CD4-positive, alpha-beta T cell treated with Interleukin-6 at 100 ng/mL for 8 hours (primary cell): ENCODE results near the gene C18orf32.
"Not testable (repeated sequence)": the region's sequence is repeated elsewhere in the genome, so short reads cannot be mapped to it uniquely, and the experiment has no call there.

Experiments used
- DNase-seq: peaks from one replicate; pipeline ENCODE4 v3.0.0-alpha.2; 2020; ENCODE audit warnings: mixed read lengths, low spot score

Gene C18orf32

DNA sequence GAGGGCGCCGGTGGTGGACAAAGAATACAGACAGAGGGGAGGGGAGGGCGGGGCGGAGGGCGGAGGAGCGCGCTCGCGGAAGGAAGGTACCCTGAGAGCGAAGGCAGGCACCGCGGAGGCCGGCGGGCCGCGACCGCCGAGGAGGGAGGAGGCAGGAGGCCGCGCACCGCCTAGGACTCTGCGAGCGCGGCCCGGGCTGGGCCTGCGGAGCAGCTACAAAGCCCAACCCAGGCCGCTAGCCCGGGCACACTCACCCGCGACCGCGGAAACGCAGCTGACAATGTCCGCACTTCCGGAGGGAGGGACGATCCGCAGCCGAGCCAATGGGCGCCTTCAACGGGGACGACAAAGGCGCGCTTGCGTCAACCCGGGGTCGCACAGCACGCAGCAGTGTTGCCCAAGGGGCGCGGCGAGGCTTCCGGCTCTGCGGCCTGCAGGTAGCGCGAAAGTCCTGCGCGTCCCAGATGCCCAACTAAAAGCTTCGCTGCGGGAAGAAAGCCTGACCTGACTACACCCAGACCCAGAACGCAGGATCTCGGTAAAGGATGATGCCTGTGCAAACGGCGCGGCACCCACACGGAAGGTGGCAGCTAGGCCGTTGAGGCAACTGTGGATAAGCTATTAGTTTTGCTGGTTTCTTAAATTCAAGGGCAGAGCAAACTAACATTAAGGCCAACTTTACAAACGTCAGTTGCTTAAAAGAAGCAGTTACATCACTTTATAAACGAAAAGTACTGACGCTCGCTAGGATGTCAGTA lies at the start of gene C18orf32:
Gene C18orf32 (minus strand): TSS at position 282 of the 758 bp plus-strand sequence. CDS start 3,486 bp downstream, outside the sequence.
- DNase-seq, result peak; percentile 91

DNA sequence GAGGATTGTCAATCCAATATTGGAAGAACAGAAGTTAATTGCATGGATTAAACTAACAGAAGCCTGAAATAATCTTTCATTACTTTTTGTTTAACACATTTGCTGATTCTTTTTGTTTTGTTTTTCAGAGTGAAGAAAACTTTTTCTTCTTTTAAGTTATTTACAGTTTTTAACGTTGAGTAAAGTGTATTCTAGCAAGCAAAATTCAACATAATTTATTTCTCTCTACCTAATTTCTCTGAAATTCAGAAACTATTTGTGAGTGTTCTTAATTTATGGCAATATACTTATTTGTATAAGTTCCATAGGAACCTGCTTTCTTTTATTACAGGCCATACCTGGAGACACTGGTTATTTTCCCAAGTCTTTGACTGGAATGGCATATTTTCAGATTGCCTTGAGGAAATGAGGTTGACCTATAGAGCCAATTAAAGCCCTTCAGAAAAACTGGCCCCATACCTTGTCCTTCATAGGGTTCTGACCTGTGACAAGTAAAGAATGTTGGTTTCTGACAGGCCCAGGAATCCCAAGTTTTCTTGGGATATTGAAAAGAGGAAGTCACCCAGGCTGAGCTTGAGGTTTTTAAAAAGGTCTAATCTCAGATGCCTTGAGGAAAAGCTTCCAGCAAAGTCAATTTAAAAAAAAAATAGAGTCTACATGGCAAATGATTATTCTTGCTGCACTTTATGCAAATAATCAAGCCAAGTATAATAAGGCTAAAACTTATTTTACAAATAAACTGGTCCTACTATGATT lies 48.0 kb upstream of the C18orf32 start:
- no peak for DNase-seq

DNA sequence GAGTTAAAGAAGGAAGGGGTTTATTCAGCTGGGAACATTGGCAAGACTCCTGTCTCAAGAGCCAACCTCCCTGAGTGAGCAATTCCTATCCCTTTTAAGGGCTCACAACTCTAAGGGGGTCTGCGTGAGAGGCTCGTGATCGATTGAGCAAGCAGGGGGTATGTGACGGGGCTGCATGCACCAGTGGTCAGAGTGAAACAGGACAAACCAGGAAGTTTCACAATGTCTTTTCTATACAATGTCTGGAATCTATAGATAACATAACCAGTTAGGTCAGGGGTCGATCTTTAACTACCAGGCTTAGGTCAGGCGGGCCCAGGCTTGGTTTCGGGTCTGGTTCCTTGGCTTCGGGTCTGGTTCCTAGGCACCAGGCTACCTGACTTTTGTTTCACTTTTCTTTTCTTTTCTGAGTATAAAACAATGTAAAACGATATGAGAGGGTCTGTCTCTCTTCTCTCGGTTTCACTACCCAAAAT lies 44.7 kb upstream of the C18orf32 start:
- no peak for DNase-seq

DNA sequence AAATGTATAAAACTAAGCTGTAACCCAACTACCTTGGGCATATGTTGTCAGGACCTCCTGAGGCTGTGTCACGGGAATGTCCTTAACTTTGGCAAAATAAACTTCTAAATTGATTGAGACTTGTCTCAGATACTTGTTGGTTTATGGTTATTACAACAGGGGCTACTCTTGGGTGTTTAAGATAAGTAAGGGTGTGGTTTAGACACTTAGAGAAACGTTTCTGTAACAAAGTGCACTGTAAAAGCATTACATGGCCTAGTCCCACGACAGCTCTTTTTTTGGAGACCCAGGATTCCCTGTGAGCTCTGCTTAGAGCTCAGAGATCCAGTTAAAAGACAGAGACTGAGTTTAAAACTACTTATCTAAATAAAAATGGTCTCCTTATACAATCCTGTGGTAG lies 42.6 kb upstream of the C18orf32 start:
- no peak for DNase-seq

DNA sequence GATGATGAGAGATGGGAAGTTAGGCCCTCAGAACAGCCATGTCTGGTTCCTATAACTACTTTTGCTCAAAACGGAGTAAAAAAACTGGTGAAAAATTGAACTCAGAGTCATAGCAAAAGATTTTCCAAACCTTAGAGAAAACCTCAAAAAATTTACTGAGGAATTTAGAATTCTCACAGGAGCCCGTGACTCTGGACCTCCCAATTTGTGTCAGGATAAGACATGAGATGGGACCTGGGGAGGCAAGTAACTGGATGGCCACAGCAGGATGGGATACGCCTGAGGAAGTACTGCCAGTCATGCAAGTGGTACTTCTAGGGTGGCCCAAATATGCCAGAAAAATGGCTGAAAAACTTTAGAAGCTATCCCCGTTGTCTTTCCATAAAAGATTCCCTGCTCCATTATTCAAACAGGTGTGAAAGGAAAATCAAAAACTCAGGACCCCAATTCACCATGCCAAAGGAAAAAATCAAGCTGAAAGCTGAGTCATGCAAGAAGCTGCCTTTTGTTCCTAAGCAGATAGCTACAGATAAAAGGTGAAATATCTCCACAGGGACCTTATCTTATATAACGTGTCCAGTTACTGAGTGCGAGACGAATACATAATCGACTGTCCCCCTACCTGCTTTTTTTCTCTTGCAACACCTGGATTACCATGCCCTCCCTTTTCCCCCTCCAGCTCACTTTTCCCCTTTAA lies 40.7 kb upstream of the C18orf32 start:
- no peak for DNase-seq

DNA sequence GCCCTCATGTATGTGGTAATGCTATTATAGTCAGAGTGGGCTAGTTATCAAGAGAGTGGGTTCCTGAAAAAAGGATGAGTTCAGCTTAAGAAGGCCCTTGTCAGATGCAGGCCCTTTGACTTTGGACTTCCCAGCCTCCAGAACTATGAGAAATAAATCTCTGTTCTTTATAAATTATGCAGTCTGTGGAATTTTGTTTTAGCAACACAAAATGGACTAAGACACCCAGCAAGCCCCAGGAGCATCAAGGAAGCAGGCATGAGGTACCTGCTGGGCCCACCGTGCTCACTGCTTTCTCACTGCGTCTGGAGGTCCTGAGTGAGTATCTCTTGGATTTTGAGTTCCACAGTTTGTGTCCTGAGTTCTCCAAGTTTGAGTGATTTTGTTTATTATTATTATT lies 38.9 kb upstream of the C18orf32 start:
- no peak for DNase-seq

DNA sequence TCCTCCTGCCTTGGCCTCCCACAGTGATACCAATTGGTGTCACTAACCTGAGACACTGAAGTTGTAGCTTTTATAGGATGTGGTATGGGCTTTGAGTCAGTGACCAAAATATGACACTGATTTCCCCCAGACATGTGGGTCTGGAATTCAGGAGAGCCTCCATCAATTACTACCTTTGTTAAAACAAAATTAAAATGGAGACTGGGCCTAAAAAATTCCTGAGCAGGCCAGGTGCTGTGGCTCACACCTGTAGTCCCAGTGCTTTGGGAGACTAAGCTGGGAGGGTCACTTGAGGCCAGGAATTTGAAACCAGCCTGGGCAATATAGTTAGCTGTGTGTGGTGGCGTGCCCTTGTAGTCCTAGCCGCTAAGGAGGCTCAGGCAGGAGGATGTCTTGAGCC lies 37.9 kb upstream of the C18orf32 start:
- no peak for DNase-seq

DNA sequence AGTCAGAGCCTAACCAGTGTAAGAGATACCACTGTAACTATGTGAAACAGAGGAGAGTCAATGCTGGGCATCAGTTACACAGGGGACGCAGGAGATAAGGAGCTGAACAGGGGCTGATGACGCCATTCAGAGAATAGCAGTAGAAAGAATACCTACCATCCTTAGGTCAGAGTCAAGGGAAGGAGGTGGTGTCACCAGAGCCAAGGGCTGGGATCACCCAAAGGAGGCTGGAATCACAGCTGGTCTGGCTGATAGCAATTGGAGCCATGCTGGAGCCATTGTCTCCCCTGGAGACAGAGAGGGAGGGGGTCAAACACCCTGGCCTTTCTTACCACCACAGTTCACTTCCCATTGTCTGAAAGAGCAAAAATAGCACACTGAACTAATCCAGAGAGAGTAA lies 37.3 kb upstream of the C18orf32 start:
- DNase-seq, result no peak

DNA sequence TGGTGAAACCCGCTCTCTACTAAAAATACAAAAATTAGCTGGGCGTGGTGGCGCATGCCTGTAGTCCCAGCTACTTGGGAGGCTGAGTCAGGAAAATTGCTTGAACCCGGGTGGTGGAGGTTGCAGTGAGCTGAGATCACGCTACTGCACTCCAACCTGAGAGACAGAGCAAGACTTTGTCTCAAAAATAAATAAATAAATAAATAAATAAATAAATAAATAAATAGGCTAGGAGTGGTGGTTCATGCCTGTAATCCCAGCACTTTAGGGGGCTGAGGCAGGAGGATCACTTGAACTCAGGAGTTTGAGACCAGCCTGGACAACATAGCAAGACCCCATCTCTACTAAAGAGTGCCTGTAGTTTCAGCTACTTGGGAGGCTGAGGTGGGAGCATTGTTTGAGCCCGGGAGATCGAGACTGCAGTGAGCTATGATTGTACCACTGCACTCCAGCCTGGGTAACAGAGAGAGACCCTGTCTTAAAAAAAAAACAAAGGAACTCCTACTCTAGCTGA lies 36.6 kb upstream of the C18orf32 start:
- DNase-seq, result not testable (repeated sequence)

DNA sequence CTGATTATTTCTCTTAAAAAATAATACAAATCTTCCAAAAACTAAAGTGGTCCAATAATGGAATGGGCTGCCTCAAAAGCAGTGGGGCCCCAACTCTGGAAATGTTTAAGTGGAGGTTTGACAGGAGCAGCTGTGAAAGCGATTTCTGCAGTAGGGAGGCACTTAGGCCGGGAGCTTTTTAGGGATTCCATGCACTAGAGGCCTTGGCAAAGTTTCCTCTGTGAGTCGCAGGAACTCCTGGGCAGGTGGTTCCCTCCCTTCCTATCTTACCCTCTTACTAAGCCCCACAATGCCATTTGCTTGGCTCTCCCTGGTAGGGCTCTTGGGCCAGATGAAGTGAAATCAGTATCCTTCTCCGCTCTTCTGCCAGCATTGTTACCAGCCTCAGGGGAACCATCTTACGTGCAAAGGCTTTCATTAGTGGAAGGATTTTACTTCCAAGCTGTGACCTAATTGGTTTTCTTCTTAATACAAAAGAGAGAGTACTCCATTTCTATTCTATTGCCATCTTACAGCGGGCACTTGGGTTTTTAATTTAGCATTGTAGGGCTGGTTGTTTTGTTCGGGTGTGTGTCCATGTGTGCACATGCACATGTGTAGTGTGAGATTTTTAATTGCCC lies 34.3 kb upstream of the C18orf32 start:
- no peak for DNase-seq

DNA sequence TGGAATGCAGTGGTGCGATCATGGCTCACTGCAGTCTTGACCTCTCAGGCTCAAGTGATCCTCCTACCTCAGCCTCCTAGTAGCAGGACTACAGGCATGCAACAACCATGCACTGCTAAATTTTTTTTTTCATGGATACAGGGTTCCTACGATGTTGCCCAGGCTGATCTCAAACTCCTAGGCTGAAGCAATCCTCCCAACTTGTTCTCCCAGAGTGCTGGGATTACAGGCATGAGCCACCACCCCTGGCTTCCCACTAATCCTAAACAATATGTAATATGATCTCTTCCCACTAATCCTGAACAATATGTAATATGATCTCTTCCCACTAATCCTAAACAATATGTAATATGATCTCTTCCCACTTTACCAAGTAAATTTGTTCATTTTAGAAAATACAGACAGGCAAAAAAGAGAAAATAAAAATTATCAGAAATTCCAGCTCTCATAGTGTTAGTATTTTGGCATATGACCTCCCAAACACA lies 33.7 kb upstream of the C18orf32 start:
- no peak for DNase-seq

DNA sequence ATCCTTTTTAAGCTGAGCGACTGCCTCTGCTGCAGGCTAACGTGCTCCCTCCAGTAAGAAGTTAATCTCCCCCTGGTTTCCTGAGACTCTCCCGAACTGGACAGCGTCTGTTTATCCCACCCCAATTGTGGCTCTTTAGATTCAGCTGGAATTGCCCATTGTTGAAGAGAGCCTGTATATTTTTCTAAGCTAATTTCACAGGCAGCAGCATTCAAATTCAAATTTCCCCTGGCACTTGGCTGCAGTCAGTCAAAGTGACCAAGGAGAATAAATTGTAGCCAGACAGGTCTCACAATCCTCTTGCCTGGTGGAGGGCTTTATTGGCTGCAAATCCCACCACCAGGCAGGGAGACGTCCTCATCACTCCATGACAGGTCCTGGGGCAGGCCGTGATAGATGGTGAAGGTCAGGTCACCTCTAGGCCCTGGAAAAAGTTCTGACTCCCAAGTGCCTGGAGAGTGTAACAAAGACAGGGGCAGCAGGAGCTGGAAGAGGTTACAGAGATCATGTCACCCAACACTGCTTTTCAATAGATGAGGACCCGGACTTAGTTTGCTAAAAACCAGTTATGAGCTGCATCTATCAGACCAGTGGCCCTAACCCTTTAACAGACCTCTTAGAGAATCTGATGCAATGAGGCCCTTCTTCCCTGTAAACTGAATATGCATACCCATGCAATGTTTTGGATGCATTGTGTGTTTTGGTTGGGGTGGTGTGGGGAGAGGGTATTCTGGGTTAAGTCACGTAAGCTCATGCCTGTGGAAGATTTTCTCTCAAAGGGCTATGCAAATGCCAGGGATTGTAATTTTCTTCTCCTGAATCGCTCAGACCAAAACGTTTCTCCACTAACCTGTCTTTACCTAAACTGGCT lies 32.3 kb upstream of the C18orf32 start:
- no peak for DNase-seq

DNA sequence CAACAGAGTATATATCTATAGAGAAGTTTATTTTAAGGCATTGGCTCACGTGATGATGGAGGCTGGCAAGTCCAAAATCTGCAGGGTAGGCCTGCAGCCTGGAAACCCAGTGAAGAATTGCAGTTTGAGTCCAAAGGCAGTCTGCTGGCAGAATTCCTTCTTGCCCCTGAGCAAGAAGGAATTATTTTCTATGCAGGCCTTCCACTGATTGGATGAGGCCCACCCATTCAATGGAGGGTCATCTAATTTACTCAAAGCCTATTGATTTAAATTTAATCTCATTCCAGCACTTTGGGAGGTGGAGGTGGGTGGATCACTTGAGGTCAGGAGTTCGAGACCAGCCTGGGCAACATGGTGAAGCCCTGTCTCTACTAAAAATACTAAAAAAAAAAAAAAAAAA lies 30.4 kb upstream of the C18orf32 start:
- no peak for DNase-seq

DNA sequence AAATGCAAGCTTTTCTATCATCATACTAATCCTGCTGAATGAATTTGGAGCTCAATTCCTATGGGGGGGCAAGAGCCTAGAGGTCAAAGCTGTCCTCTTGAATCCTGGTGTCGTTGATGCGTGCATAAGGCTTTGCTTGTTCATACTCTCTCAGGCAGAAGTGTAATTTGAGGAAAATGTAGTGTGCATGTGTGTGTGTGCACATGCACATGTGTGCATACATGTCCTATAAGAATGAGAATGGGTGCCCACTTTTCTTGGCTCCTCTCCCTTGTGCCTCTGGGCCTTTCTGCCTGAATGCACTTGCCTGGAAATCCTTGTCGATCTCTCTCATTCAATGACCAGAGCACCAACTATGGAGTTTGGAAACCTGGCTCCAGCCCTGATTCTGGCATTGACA lies 28.5 kb upstream of the C18orf32 start:
- DNase-seq, result no peak

DNA sequence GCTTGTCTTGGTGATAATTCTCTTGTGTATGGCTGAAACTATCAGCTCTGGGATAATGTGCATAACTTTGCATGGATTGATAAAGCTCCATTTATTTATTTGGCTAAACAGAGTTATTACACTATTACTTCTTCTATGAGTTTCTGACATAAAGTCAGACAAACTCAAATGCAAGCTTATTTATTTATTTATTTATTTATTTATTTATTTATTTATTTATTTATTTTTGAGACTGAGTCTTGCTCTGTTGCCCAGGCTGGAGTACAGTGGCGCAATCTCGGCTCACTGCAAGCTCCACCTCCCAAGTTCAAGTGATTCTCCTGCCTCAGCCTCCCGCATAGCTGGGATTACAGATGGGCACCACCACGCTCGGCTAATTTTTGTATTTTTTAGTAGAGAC lies 28.0 kb upstream of the C18orf32 start:
- not testable (repeated sequence) for DNase-seq

DNA sequence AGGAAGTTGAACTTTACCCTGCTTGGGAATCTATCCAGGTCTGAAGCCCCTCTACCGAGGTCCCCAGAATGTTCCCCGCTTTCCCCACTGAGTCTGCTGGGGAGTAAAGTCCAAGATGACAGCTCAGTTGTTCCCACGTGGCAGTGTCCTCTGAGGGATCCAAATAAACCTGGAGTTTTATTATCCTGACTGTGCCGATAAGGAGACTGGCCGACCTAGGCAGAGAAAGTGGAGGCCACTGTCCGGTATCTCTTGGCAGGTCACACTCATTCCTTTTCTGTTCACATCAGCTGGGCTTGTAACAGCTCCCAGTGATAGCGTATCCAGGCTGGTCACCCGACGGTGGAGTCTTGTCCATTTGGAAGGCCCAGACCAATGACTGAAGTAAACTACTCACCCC lies 27.5 kb upstream of the C18orf32 start:
- DNase-seq, result no peak

DNA sequence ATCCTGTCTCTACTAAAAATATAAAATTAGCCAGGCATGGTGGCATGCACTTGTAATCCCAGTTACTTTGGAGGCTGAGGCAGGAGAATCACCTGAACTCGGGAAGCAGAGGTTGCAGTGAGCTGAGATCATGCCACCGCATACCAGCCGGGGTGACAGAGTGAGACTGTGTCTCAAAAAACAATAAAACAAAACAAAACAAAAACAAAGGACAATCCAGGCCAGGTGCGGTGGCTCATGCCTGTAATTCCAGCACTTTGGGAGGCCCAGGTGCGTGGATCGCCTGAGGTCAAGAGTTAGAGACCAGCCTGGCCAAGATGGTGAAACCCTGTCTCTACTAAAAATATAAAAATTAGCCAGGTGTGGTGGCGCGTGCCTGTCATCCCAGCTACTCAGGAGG lies 25.8 kb upstream of the C18orf32 start:
- DNase-seq, result not testable (repeated sequence)

DNA sequence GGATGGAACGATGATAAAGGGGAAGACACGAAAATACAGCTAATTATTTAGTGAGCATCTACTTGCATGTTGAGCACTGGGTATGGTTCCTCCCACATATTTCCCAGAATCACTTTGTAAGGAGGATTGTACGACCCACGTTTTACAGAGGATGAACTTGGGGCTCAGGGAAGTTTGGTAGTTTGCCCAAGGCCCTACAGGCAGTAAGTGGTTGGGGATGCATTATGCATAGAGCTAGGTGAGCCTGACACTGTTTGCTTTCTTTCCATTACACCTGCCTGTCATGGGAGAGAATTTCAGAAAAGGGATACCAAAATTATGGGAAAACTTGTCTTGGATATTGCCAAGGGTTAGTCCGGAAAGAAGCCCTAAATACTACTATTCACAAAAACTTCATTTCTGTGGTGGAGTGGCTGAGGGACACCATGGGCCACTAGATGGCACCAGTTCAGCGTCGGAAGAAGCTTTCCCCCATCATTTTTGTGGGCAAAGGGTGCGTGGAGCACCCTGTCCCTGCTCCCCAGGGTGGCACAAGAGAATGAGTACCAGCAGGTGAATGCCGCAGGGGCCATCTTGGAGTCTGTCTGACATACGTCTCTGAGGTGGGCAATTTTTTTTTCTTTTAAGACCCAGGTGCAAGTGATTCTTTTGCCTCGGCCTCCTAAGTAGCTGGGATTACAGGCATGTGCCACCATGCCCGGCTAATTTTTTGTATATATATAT lies 23.5 kb upstream of the C18orf32 start:
- peak; percentile 47 for DNase-seq

DNA sequence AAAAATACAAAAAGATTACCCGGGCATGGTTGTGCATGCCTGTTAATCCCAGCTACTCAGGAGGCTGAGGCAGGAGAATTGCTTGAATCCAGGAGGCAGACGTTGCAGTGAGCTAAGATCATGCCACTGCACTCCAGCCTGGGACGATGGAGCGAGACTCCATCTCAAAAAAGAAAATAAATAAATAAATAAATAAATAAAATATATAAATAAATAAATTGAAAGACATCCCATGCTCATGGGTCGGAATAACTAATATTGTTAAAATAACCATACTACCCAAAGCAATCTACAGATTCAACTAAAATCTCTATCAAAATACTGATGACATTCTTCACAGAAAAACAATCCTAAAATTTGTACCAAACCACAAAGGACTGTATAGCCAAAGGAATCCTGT lies 19.4 kb upstream of the C18orf32 start:
- DNase-seq, result not testable (repeated sequence)

DNA sequence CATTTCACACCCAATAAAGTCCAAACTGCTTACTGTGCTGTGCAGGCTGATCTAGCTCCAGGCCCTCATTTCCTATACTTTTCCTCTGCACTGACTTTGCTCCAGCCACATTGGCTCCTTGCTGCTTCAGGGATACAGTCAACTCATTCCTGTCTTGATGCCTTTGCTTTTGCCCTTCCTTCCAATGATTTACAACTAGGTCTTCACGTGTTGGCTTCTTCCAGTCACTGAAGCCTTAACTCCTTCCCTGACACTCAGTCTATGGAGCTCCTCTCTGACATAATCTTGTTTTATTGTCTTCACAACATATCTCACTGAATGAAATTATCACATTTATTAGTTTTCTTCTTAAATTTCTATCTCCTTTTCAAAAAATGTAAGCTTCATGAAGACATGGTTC lies 16.9 kb upstream of the C18orf32 start:
- no peak for DNase-seq
